Coronary artery (tissue), 2 donors: Measurements from ENCODE around the gene C1orf198.

Experiments used
- DNase-seq: peaks from one replicate; pipeline ENCODE4 v3.0.0-alpha.2; 2017; ENCODE audit warnings: low spot score
- H3K27ac ChIP-seq, 2 donors: fragments of 200-600 bp; sonication (generic); one replicate each; pipeline ENCODE4 v1.5.1; 2016 to 2019
- H3K4me3 ChIP-seq: fragments of 200-600 bp; sonication (generic); 2 replicates; pipeline ENCODE4 v1.5.1; 2016; ENCODE audit warnings: mild to moderate bottlenecking, moderate library complexity
- CTCF ChIP-seq: fragments of 200-600 bp; sonication (generic); IDR thresholded peaks from one replicate; pipeline ENCODE4 v1.5.1; 2019; ENCODE audit warnings: antibody characterized with exemption

Gene C1orf198

GRCh38 chr1:230868736-230869385 is 540 bp upstream of the C1orf198 start:
- TF ChIP-seq CTCF = no peak
- peak overlapping the region; percentile 92 to 96 for H3K27ac ChIP-seq
- no peak for DNase-seq
- peak overlapping the region; percentile 92 for H3K4me3 ChIP-seq

- no peak for TF ChIP-seq CTCF
- H3K27ac ChIP-seq = peak overlapping the region; percentile 92 to 96
- no peak for DNase-seq
- H3K4me3 ChIP-seq = peak overlapping the region; percentile 92
These were observed 1.0 kb downstream of the C1orf198 start for GRCh38 chr1:230867101-230867902.

- H3K4me3 ChIP-seq = peak overlapping the region; percentile 92
- H3K27ac ChIP-seq = peak overlapping the region; percentile 92 to 96
- TF ChIP-seq CTCF = no peak
- no peak for DNase-seq
These were observed 1.9 kb downstream of the C1orf198 start for GRCh38 chr1:230866171-230867070.

- Histone ChIP-seq H3K4me3 (peak overlapping the region; percentile 92), H3K27ac (peak overlapping the region; percentile 92 to 96)
- DNase-seq = no peak
- TF ChIP-seq CTCF = no peak
These were observed 3.1 kb downstream of the C1orf198 start for GRCh38 chr1:230865062-230865817.

GRCh38 chr1:230864441-230864840 is 3.9 kb downstream of the C1orf198 start:
- H3K4me3 ChIP-seq = peak overlapping the region; percentile 92
- no peak for TF ChIP-seq CTCF
- H3K27ac ChIP-seq = peak overlapping the region; percentile 92 to 96
- no peak for DNase-seq

GRCh38 chr1:230863449-230863848 is 4.9 kb downstream of the C1orf198 start:
- no peak for DNase-seq
- Histone ChIP-seq H3K27ac (peak overlapping the region; percentile 92 to 96), H3K4me3 (peak overlapping the region; percentile 92)
- TF ChIP-seq CTCF = no peak
